Neuronal stem cell (in vitro differentiated cells): ENCODE results near the gene RNF214.
A peak's percentile ranks its signal among the peaks of the same experiment; 100 is the strongest.

Source experiments
- DNase-seq: peaks from one replicate; pipeline ENCODE4 v3.0.0-alpha.2; 2013; ENCODE audit warnings: low spot score
- H2AFZ ChIP-seq: one replicate; pipeline ENCODE4 v1.6.1; 2013; ENCODE audit warnings: mild to moderate bottlenecking, low read length, inconsistent platforms
- H2AK5ac ChIP-seq: 2 replicates; pipeline ENCODE4 v1.6.1; 2013; ENCODE audit warnings: low read depth, mild to moderate bottlenecking, inconsistent platforms, low read length, moderate library complexity, mixed read lengths
- H2BK120ac ChIP-seq: 2 replicates; pipeline ENCODE4 v1.6.1; 2013; ENCODE audit warnings: low read depth, mild to moderate bottlenecking, inconsistent platforms, low read length, moderate library complexity, mixed read lengths
- H2BK12ac ChIP-seq: one replicate; pipeline ENCODE4 v1.6.1; 2013; ENCODE audit warnings: low read length, inconsistent platforms
- H2BK15ac ChIP-seq: 2 replicates; pipeline ENCODE4 v1.6.1; 2013; ENCODE audit warnings: mild to moderate bottlenecking, low read length, inconsistent platforms, mixed read lengths
- H2BK5ac ChIP-seq: one replicate; pipeline ENCODE4 v1.6.1; 2013; ENCODE audit warnings: inconsistent platforms, mild to moderate bottlenecking, low read length, moderate library complexity
- H3K14ac ChIP-seq: one replicate; pipeline ENCODE4 v1.6.1; 2013; ENCODE audit warnings: low read length, inconsistent platforms
- H3K18ac ChIP-seq: 2 replicates; pipeline ENCODE4 v1.6.1; 2013; ENCODE audit warnings: low read length, inconsistent platforms
- H3K23ac ChIP-seq: 2 replicates; pipeline ENCODE4 v1.6.1; 2013; ENCODE audit warnings: low read depth, mild to moderate bottlenecking, mixed read lengths, low read length, inconsistent platforms; ENCODE audit not compliant: poor library complexity
- H3K27ac ChIP-seq: replicated peaks from 3 replicates; pipeline ENCODE4 v1.5.1; 2013; ENCODE audit warnings: low read length, inconsistent platforms
- H3K27me3 ChIP-seq, 3 experiments: 2 replicates each; pipeline ENCODE4 v1.6.1; 2013; ENCODE audit warnings: low read length in 3 of 3, mild to moderate bottlenecking in 2 of 3, inconsistent platforms in 1 of 3, low read depth in 1 of 3, mixed read lengths in 1 of 3, moderate library complexity in 1 of 3; ENCODE audit not compliant: control insufficient read depth in 3 of 3, insufficient read depth in 3 of 3
- H3K36me3 ChIP-seq, 2 donors: replicated peaks in 1 of 2; 2 replicates each; pipeline ENCODE4 v1.6.1; 2013; ENCODE audit warnings: low read length in 2 of 2; ENCODE audit not compliant: control insufficient read depth in 2 of 2, insufficient read depth in 2 of 2
- H3K4ac ChIP-seq: 2 replicates; pipeline ENCODE4 v1.6.1; 2013; ENCODE audit warnings: inconsistent platforms, mild to moderate bottlenecking, low read length, moderate library complexity
- H3K4me1 ChIP-seq, 2 donors: 1 replicate in 1 of 2; 2 replicates in 1 of 2; pipeline ENCODE4 v1.6.1; 2013; ENCODE audit warnings: low read length in 2 of 2, low read depth in 1 of 2; ENCODE audit not compliant: control insufficient read depth in 2 of 2, insufficient read depth in 1 of 2
- H3K4me2 ChIP-seq: one replicate; pipeline ENCODE4 v1.6.1; 2013; ENCODE audit warnings: mild to moderate bottlenecking, low read length, inconsistent platforms; ENCODE audit not compliant: insufficient read depth, poor library complexity, severe bottlenecking
- H3K4me3 ChIP-seq, 2 donors: 2 replicates each; pipeline ENCODE4 v1.5.1; 2013; ENCODE audit warnings: low read length in 2 of 2, mild to moderate bottlenecking in 2 of 2, inconsistent platforms in 1 of 2, moderate library complexity in 1 of 2
- H3K79me1 ChIP-seq: one replicate; pipeline ENCODE4 v1.6.1; 2013; ENCODE audit warnings: low read depth, mild to moderate bottlenecking, inconsistent platforms, low read length, moderate library complexity
- H3K9ac ChIP-seq: one replicate; pipeline ENCODE4 v1.6.1; 2013; ENCODE audit warnings: mild to moderate bottlenecking, low read depth, low read length, inconsistent platforms; ENCODE audit not compliant: poor library complexity
- H3K9me3 ChIP-seq, 2 donors: replicated peaks in 1 of 2; 2 replicates each; pipeline versions ENCODE3 to v1.6.1; 2013; ENCODE audit warnings: low read length in 2 of 2, mild to moderate bottlenecking in 2 of 2, inconsistent platforms in 1 of 2, low read depth in 1 of 2, mixed read lengths in 1 of 2, moderate library complexity in 1 of 2; ENCODE audit not compliant: control insufficient read depth in 2 of 2, insufficient read depth in 1 of 2
- H4K8ac ChIP-seq: one replicate; pipeline ENCODE4 v1.6.1; 2013; ENCODE audit warnings: low read depth, mild to moderate bottlenecking, inconsistent platforms, low read length, moderate library complexity
- H4K91ac ChIP-seq: one replicate; pipeline ENCODE4 v1.6.1; 2013; ENCODE audit warnings: low read length, low read depth, mild to moderate bottlenecking, inconsistent platforms; ENCODE audit not compliant: poor library complexity
- WGBS, 2 donors: extraction: QIAGEN DNeasy Blood & Tissue Kit; methylation state at CpG; one replicate each; pipeline ENCODE4 v1.1.7; 2013; ENCODE audit warnings: missing lambda C conversion rate in 2 of 2, mixed read lengths in 1 of 2; ENCODE audit not compliant: insufficient read length in 2 of 2, insufficient replicate concordance in 1 of 2; ENCODE audit errors: extremely low coverage in 2 of 2; 5-methylcytosine and 5-hydroxymethylcytosine counted together

RNF214 gene

DNA sequence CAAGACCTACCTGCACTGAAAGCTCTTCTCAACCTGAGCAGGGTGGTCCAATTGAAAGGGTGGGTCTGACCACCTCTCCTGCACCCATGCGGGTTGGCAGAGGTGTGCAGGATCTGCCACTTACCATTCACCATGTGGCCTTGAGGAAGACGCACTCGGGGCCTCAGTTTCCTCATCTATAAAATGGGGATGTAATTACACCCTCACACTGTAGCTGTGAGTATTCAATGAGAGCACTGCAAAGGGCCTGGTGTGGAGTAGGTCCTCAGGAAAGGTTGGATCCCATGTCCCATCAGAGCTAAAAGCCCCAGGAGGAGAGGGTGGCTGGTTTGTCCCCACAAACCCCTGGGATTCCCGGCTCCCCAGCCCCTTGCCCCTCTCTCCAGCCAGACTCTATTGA, 33.9 kb upstream of the RNF214 start:
- H2BK5ac ChIP-seq = no peak overlapping the region
- H3K4me1 ChIP-seq = peaks cover 12 to 36% of the 10 kb centered on the region in 2 donors
- H3K27ac ChIP-seq = peak overlapping the region; percentile 42

DNA sequence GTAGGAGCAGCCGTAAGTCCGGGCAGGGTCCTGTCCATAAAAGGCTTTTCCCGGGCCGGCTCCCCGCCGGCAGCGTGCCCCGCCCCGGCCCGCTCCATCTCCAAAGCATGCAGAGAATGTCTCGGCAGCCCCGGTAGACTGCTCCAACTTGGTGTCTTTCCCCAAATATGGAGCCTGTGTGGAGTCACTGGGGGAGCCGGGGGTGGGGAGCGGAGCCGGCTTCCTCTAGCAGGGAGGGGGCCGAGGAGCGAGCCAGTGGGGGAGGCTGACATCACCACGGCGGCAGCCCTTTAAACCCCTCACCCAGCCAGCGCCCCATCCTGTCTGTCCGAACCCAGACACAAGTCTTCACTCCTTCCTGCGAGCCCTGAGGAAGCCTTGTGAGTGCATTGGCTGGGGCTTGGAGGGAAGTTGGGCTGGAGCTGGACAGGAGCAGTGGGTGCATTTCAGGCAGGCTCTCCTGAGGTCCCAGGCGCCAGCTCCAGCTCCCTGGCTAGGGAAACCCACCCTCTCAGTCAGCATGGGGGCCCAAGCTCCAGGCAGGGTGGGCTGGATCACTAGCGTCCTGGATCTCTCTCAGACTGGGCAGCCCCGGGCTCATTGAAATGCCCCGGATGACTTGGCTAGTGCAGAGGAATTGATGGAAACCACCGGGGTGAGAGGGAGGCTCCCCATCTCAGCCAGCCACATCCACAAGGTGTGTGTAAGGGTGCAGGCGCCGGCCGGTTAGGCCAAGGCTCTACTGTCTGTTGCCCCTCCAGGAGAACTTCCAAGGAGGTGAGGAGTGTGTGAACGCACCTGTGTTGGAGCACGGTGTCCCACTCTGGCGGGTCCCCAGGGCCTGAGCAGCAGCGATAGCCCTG, 33.2 kb upstream of the RNF214 start, which contains the start of gene TAGLN:
Gene TAGLN, plus strand, starts transcription at position 318 of the 863 bp plus-strand sequence. CDS start 3,644 bp downstream, outside the sequence.
- Histone ChIP-seq H3K4me2 (peak within 1 kb of the TSS; percentile 61), H2AFZ (peak within 1 kb of the TSS; percentile 89), H3K14ac (peak within 1 kb of the TSS; percentile 50), H2BK15ac (peak within 1 kb of the TSS; percentile 77), H3K27me3 (no peaks in the 10 kb centered on the region), H3K79me1 (no peaks in the 10 kb centered on the region), H2BK120ac (no peak within 1 kb of the TSS), H3K4ac (no peak within 1 kb of the TSS), H3K23ac (peak within 1 kb of the TSS; percentile 45), H2AK5ac (peak within 1 kb of the TSS; percentile 20), H3K9me3 (no peaks in the 10 kb centered on the region), H4K91ac (no peak within 1 kb of the TSS), H3K9ac (peak within 1 kb of the TSS; percentile 45), H3K4me3 (peak within 1 kb of the TSS; percentile 21 to 53), H3K4me1 (peaks cover 12 to 37% of the 10 kb centered on the region in 2 donors), H2BK12ac (peak within 1 kb of the TSS; percentile 41), H2BK5ac (peak within 1 kb of the TSS; percentile 56), H3K27ac (peak within 1 kb of the TSS; percentile 52), H3K18ac (peak within 1 kb of the TSS; percentile 95), H3K36me3 (peaks cover 4 to 12% of the 10 kb centered on the region in 2 donors), H4K8ac (peak within 1 kb of the TSS; percentile 97)
- DNase-seq = peak; percentile 64
- WGBS, 2 donors = no CpG with 5 or more reads among the region's 34 CpGs

More for the DNA sequence above, 33.9 kb upstream of the RNF214 start:
- Histone ChIP-seq H3K79me1 (no peaks in the 10 kb centered on the region), H2BK15ac (no peak overlapping the region), H4K91ac (no peak overlapping the region), H2BK120ac (no peak overlapping the region), H3K27me3 (no peaks in the 10 kb centered on the region), H2AK5ac (peak overlapping the region; percentile 2), H2AFZ (peak overlapping the region; percentile 89), H2BK12ac (peak overlapping the region; percentile 41), H3K14ac (no peak overlapping the region), H3K9ac (no peak overlapping the region), H3K4me3 (no peak overlapping the region), H3K9me3 (no peaks in the 10 kb centered on the region), H3K23ac (no peak overlapping the region), H4K8ac (no peak overlapping the region), H3K36me3 (peaks cover 2 to 10% of the 10 kb centered on the region in 2 donors), H3K4me2 (peak overlapping the region; percentile 61), H3K18ac (peak overlapping the region; percentile 3), H3K4ac (no peak overlapping the region)
- WGBS, 2 donors = no CpG with 5 or more reads among the region's 4 CpGs
- no peak for DNase-seq

DNA sequence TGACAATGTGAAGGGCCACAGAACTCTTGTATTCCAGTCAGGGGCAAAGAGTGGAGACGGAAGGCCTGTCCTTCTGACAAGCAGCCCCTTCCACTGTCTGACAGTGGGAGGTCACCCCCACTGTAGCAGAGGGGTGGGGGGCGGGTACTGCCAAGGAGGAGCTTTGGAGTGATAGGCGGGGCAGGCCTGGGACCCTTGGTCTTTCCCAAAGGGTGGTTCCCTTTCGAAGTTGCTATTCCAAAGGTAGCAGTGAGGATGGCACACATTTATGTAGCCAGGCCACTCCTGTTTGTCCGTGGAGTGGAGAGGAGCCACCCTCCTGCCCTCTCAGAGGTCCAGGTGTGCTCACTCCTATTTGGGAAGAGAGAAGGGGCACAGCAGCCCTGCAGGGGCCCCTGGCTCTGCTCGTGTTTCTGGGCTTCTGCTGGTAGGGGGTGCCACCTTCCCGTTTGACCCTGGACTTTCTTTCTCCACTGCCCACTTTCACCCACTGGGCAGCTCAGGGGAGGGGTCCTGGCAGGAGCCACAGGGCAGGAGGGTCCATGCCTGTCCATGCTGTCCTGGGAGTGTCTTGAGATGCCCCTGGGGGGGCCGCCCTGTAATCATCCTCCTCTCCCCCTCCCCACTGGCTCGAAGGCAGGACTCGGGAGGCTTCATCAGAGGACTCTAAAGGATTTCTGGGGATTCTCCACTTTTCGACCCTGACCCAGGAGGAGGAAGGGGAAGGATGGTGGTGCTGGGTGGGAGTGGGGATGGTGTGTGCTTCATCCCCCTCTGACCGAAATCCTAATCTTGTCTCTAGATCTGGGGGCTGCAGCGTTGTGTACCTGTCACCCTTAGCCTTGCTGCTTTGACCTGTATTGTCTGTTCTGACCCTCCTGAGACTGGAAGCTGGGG, 32.3 kb upstream of the RNF214 start:
- peaks cover 12 to 37% of the 10 kb centered on the region in 2 donors for H3K4me1 ChIP-seq
- peak overlapping the region; percentile 3 for H4K8ac ChIP-seq
- no peak overlapping the region for H3K4ac ChIP-seq
- no peak overlapping the region for H4K91ac ChIP-seq
- H3K79me1 ChIP-seq = no peaks in the 10 kb centered on the region
- H3K27ac ChIP-seq = no peak overlapping the region
- peak overlapping the region; percentile 84 for H3K18ac ChIP-seq
- peak overlapping the region; percentile 56 for H2BK5ac ChIP-seq
- no peak overlapping the region for H3K23ac ChIP-seq
- no CpG with 5 or more reads among the region's 13 CpGs for WGBS, 2 donors
- H2BK120ac ChIP-seq = no peak overlapping the region
- H3K27me3 ChIP-seq = no peaks in the 10 kb centered on the region
- no peak overlapping the region for H3K4me2 ChIP-seq
- no peak overlapping the region for H2BK15ac ChIP-seq
- peak overlapping the region in 1 of 2 donors; percentile 53 for H3K4me3 ChIP-seq
- H3K9me3 ChIP-seq = no peaks in the 10 kb centered on the region
- peak overlapping the region; percentile 50 for H3K14ac ChIP-seq
- H3K36me3 ChIP-seq = peaks cover 12 to 18% of the 10 kb centered on the region in 2 donors
- H2AK5ac ChIP-seq = peak overlapping the region; percentile 20
- peak overlapping the region; percentile 89 for H2AFZ ChIP-seq
- no peak for DNase-seq
- no peak overlapping the region for H2BK12ac ChIP-seq
- H3K9ac ChIP-seq = peak overlapping the region; percentile 45
